SJCRH30 (cell line): ENCODE measurements around the gene IL1R1. TPM values are rescaled to one million over a fixed set of nuclear protein-coding genes. Genes with fewer than 3 reads are reported as not detected.
"Not testable (repeated sequence)": the region's sequence is repeated elsewhere in the genome, so short reads cannot be mapped to it uniquely, and the experiment has no call there.

ENCODE experiments used
- DNase-seq, 2 experiments: peaks; one replicate each; pipeline ENCODE4 v3.0.0-alpha.2; 2015 to 2020
- H3K27ac ChIP-seq: fragments of 250-450 bp; sonication (Bioruptor Pico); 2 replicates; pipeline ENCODE4 v1.5.1; 2020; ENCODE audit warnings: mild to moderate bottlenecking, moderate library complexity
- H3K27me3 ChIP-seq: fragments of 250-450 bp; sonication (Bioruptor Pico); 2 replicates; pipeline ENCODE4 v1.5.1; 2020; ENCODE audit warnings: mild to moderate bottlenecking, moderate library complexity
- H3K36me3 ChIP-seq: fragments of 250-450 bp; sonication (Bioruptor Pico); 2 replicates; pipeline ENCODE4 v1.5.1; 2020; ENCODE audit warnings: mild to moderate bottlenecking, moderate library complexity
- H3K4me1 ChIP-seq: fragments of 250-450 bp; sonication (Bioruptor Pico); 2 replicates; pipeline ENCODE4 v1.5.1; 2020; ENCODE audit warnings: mild to moderate bottlenecking, moderate library complexity
- H3K4me3 ChIP-seq: fragments of 250-450 bp; sonication (Bioruptor Pico); 2 replicates; pipeline ENCODE4 v1.5.1; 2020; ENCODE audit warnings: mild to moderate bottlenecking, moderate library complexity
- H3K9me3 ChIP-seq: fragments of 250-450 bp; sonication (Bioruptor Pico); replicated peaks from 2 replicates; pipeline ENCODE4 v1.5.1; 2020; ENCODE audit warnings: mild to moderate bottlenecking, moderate library complexity
- total RNA-seq: library from RNA; depleted of rRNA; stranded (reverse); fragments of >200 nt; shearing (Covaris generic); gene quantifications from 2 replicates; pipeline ENCODE4 v1.2.3, GENCODE V29; 2014

Gene IL1R1
- total RNA-seq, 1 experiment from 2014 or later: 0.12 TPM

DNA sequence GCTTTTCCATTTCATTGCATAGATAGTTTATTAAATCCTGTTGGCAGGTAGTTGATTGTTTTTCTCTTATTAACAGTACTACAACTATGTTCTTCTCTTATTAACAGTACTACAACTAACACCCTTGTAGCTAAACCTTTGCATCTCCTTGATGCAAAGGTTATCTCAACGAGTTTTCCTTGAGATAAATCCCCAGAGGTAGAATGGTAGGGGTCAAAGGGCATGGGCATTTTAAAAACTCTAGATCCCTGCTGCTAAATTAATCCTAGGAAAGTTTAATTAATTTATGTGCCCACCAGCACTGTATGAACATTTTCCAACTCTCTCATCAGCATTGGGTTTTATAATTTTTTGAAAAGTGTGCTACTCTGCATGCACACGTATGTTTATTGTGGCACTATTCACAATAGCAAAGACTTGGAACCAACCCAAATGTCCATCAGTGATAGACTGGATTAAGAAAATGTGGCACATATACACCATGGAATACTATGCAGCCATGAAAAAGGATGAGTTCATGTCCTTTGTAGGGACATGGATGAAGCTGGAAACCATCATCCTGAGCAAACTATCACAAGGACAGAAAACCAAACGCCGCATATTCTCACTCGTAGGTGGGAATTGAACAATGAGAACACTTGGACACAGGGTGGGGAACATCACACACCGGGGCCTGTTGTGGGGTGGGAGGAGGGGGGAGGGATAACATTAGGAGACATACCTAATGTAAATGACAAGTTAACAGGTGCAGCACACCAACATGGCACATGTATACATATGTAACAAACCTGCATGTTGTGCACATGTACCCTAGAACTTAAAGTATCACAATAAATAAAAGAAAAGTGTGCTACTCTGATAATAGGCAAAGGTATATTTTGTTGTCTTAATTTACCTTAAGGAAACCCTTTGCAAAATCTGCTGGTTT is 35.5 kb upstream of the IL1R1 start:
- H3K36me3 ChIP-seq, H3K4me1 ChIP-seq, DNase-seq, H3K9me3 ChIP-seq, H3K4me3 ChIP-seq, H3K27ac ChIP-seq, H3K27me3 ChIP-seq: not testable (repeated sequence)

DNA sequence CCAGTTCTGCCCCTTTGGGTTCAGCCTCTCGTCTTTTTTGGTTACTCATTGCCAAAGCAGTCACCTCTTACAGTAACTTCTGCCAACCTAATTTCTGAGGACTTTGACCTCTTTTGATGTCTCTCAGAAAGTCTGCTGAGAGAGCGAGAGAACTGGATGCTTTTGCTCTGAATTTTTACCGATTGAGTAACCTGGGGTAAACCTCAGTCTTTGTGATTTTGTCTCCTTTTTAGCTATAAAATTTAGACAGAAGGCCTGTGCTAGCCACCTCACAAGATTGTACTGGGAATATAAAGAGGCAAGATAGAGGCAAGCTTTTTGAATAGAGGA is 34.8 kb upstream of the IL1R1 start:
- Histone ChIP-seq H3K27me3 (no peaks in the 10 kb centered on the region), H3K27ac (no peak overlapping the region), H3K36me3 (no peaks in the 10 kb centered on the region), H3K4me1 (no peaks in the 10 kb centered on the region), H3K9me3 (no peaks in the 10 kb centered on the region), H3K4me3 (no peak overlapping the region)
- DNase-seq: no peak

DNA sequence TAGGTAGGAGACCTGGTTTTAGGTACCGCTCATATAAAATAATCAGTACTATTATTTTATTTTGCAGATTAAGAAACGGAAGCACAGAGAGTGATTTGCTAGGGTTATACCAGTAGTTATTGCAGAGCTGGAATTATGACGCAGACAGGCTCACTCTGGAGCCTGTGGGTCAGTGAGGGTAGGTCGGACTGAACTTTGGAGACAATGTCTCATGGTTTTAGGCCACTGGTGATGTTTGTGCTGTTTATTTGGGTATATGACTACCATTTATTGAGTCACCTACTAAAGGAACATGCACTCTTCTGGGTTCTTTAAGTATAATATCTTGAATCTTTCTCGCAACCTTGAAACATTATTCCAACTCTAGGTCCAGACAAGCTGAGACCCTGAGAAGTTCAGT is 33.5 kb upstream of the IL1R1 start:
- H3K4me3 ChIP-seq: no peak overlapping the region
- H3K36me3 ChIP-seq: no peaks in the 10 kb centered on the region
- no peak overlapping the region for H3K27ac ChIP-seq
- no peak for DNase-seq
- H3K4me1 ChIP-seq: no peaks in the 10 kb centered on the region
- H3K27me3 ChIP-seq: no peaks in the 10 kb centered on the region
- no peaks in the 10 kb centered on the region for H3K9me3 ChIP-seq

DNA sequence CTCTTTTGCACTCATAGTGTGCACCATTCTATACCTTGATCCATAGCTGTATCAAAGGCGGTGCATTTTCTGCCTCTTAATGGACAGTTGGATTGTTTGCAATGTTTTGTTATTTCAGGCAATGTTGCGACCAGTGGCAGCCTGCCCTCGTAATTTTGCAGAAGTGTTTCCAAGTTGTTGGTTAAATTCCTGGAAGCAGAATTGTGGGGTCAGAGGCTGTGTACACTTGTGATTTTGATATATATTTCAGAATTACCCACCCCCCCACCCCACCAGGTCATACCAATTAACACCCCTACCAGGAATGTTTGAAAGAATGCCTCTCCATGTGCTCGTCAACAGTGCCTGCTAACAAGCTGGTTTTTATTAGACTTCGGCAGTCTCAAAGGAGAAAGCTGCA is 32.4 kb upstream of the IL1R1 start:
- no peaks in the 10 kb centered on the region for H3K27me3 ChIP-seq

DNA sequence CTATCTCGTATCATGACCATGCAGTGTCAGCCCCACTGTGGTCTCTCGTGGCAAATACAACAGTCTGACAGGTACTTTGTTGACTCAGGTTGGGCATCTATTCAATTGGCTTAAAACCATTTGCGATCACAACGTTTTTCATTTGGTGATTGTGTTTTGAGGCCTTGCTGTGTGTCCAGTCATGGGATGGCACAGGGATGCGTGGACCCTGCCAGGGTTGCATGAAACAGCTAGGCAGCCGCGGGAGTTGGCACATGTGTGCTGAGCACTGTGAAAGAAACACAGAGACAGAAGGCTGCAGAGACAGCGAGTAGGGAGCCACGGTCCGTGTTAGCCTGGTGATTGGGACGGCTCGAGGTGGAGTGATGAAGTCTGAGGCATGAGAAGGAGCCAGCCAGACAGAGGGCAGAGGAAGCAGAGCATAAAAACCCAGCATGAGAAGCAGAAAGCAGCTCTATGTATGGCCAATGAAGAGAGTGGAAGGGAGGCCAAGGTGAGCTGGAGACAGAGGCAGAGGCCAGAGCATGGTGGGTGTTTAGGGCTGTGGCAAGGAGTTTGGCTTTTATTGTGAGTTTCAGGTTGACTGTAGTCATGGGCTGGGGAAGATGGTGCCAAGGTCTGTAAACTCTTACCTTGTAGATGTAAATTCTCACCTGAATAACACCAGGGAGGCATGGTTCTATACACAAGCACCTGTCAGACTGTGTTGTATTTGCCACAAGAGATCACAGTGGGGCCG is 31.8 kb upstream of the IL1R1 start:
- H3K4me3 ChIP-seq: no peak overlapping the region
- no peak for DNase-seq

More for the DNA sequence above, 32.4 kb upstream of the IL1R1 start:
- Histone ChIP-seq H3K4me3 (no peak overlapping the region), H3K9me3 (no peaks in the 10 kb centered on the region), H3K4me1 (no peaks in the 10 kb centered on the region), H3K27ac (no peak overlapping the region), H3K36me3 (no peaks in the 10 kb centered on the region)
- DNase-seq: no peak

DNA sequence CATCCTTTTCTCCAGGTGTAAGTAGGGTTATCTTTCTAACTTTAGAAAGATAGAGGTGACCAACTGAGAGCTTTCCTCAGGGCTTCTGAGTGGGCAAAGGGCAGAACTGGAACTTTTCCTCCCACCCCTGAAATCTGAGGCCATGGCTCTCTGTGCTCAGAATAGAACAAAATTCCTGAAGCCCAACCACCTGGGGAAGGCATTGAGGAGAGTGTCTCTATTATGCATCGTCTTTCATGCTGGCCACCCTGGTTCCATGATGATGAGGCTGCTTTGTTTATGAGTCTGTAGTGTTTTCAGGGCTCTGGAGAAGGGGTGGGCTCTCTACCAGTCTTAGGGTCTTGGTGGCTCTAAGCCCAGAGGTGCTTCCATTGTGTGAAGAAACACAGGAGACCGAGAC is 30.7 kb upstream of the IL1R1 start:
- Histone ChIP-seq H3K9me3 (no peaks in the 10 kb centered on the region), H3K4me3 (no peak overlapping the region), H3K27me3 (no peaks in the 10 kb centered on the region), H3K36me3 (no peaks in the 10 kb centered on the region), H3K4me1 (no peaks in the 10 kb centered on the region), H3K27ac (no peak overlapping the region)
- no peak for DNase-seq

More for the DNA sequence above, 31.8 kb upstream of the IL1R1 start:
- H3K36me3 ChIP-seq: no peaks in the 10 kb centered on the region
- H3K9me3 ChIP-seq: no peaks in the 10 kb centered on the region
- no peak overlapping the region for H3K27ac ChIP-seq
- H3K27me3 ChIP-seq: no peaks in the 10 kb centered on the region
- H3K4me1 ChIP-seq: no peaks in the 10 kb centered on the region

DNA sequence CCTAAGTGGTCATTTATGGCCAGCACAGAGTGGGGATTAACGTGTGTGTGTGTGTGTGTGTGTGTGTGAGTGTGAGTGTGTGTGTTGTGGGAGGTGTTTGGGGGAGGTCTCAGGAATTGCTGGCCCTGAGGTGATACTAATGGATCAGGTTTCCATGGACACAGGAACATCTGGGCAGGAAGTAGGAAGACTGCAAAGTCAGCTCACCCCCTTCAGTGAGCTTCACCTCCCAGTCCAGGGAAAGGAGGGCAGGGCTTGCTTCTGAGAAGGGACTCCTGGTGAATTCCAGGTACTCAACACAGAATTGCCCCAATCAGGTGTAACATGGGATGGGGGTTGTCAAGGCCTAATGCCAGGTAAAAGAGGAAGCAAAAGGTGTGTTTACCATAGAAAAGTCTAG is 30.3 kb upstream of the IL1R1 start:
- Histone ChIP-seq H3K4me3 (no peak overlapping the region), H3K4me1 (no peaks in the 10 kb centered on the region), H3K9me3 (no peaks in the 10 kb centered on the region), H3K27me3 (no peaks in the 10 kb centered on the region), H3K36me3 (no peaks in the 10 kb centered on the region), H3K27ac (no peak overlapping the region)
- DNase-seq: no peak

DNA sequence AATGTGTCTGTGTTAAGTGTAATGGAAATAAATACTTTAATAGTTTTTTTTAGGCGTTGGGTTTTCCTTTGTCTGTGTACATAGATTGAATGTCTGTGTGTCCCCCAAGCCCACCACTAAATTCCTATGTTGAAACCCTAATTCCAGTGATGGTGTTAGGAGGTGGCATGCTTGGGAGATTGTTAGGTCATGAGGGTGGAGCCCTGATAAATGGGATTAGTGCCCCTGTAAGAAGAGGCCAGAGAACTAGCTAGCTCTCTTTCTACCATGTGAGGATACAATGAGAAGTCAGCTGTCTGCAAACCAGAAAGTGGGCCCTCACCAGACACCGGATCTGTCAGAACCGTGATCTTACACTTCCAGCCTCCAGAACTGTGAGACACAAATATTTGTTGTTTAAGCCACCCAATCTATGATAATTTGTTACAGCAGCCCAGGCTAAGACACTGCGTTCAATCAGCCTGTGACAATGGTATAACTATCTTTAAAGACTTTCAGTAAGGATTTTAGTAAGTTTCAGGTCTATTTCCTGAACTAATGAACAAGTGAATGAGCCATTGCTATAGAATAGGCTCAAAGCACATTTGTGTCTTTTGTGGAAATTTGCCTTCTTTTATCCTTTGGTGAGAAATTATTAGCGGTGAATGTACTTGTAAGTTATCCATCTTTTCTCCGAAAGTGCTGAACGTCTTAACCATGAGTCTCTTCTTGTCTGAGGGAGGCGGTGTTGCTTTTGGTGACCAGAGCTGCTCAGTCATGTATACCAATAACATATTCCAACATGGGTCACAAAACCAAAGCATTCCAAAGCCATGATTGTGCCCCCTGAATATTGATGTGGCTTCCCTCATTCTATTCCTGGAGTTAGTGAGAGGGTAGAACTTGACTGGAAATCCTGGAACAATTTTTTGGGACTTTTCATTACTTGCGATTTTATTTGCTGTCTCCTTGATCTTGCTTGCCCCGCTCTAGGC is 29.6 kb upstream of the IL1R1 start:
- Histone ChIP-seq H3K9me3 (no peaks in the 10 kb centered on the region), H3K27ac (no peak overlapping the region), H3K36me3 (no peaks in the 10 kb centered on the region), H3K27me3 (no peaks in the 10 kb centered on the region), H3K4me3 (no peak overlapping the region), H3K4me1 (no peaks in the 10 kb centered on the region)
- no peak for DNase-seq

DNA sequence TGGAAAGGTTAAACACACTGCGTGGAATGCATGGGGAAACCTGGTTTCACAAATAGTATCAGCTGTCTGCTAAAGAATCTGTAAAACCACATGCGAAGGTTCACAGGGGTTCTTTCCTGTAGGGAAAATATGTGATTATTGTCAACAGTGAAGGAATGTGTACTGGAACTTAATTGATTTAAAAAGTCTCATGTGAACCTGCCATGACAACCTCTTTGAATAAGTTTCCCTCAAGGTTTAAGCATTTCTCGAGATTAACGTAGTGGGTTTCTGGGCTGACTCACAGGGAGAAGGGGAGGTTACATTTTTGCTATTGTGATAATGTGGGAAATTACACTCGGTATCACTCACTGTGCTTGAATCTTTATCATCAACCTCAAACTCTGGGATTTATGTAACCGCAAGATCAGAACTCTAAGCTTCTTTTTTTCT is 28.2 kb upstream of the IL1R1 start:
- H3K36me3 ChIP-seq: no peaks in the 10 kb centered on the region
- no peaks in the 10 kb centered on the region for H3K9me3 ChIP-seq
- no peaks in the 10 kb centered on the region for H3K4me1 ChIP-seq
- H3K27me3 ChIP-seq: no peaks in the 10 kb centered on the region
- no peak overlapping the region for H3K4me3 ChIP-seq
- H3K27ac ChIP-seq: no peak overlapping the region
- no peak for DNase-seq

DNA sequence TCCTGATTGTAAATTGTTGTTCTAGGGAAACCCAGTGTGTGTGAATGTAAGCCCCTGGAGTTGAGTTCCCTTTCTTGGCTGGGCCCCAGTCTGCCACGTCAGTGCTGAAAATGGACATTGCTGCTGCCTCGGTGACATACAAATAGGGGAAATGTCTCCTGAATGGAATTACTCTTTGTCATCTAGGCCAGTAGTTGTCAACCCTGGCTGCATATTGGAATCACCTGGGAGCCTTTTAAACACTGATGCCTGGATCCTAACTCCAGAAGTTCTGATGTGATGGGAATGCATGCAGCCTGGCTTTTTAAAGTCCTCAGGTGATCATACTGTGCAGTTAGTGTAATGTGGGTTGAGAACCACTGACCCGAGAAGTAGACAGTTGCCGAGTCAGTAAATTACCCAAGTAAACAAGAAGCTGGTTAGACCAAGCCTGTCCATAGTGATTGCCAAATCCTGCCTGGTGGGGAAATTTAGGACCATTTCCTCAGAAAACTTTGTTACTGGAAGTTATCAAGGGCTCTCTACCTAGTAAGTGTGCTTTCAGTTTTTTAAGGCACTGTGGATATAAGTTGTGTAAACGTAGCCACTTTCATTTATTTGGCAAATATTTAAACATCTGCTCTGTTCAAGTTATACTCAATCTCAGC is 27.6 kb upstream of the IL1R1 start:
- no peaks in the 10 kb centered on the region for H3K36me3 ChIP-seq
- H3K27ac ChIP-seq: no peak overlapping the region
- no peak overlapping the region for H3K4me3 ChIP-seq
- no peak for DNase-seq
- H3K9me3 ChIP-seq: no peaks in the 10 kb centered on the region
- H3K27me3 ChIP-seq: no peaks in the 10 kb centered on the region
- no peaks in the 10 kb centered on the region for H3K4me1 ChIP-seq

DNA sequence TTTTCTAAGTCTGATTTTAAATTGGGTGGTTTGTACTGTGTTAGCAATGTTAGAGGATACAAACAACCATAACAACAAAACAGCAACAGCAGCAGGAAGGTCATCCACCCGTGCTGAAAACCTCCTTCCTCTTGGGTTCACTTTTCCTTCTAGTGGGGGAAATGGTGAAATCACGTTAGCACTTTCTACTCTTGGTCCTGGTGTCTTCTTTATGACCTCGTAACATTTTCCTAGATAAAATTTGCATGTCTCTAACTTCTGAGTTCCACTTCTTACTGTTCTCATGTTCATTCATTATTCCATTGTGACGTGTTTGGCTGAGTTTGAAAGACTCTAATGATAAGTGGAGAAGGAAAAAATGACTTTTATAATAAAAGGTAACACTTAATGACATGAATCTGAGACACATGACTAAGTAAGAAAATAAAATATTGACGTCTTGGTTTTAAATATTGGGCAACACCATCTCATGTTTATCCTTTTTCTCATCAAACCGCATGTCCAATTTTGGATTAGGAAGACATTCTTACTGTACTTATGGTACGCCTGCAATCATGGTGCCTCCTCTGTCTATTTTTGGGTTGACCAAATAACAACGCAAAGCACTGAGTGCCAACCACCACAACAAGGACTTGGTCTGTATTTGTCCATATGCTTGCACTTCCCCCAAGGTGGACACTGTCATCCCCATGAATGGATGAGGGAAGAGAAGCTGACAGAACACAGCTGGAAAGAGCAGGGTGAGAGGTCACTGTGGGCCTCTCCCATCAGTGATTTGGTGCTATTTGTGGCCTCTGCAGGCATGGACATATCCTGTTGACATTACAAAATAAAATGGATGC is 25.7 kb upstream of the IL1R1 start:
- no peak for DNase-seq
- no peaks in the 10 kb centered on the region for H3K9me3 ChIP-seq

DNA sequence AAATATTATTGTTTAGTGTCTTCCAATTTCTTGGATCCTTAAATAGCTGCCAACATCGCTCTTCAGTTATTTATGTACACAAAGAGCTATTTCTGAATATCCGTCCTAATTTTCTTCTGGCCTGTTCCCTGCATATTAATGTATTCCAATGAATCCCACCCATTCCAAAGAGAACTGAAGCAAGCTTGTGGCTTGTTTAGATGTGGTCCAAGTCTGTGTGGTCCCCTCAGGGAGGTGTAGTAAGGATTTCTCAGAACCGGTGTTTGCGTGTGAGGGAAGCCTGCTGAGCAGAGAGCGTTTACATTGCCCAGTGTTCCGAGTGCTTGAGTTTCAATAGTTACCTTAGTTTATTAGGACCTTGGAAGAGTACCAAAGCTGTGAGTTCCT is 25.1 kb upstream of the IL1R1 start:
- no peaks in the 10 kb centered on the region for H3K9me3 ChIP-seq
- no peak overlapping the region for H3K4me3 ChIP-seq
- no peak overlapping the region for H3K27ac ChIP-seq
- DNase-seq: no peak
- H3K27me3 ChIP-seq: no peaks in the 10 kb centered on the region
- no peaks in the 10 kb centered on the region for H3K4me1 ChIP-seq
- no peaks in the 10 kb centered on the region for H3K36me3 ChIP-seq

More for the DNA sequence above, 25.7 kb upstream of the IL1R1 start:
- no peaks in the 10 kb centered on the region for H3K27me3 ChIP-seq
- no peak overlapping the region for H3K27ac ChIP-seq
- H3K4me1 ChIP-seq: no peaks in the 10 kb centered on the region
- no peaks in the 10 kb centered on the region for H3K36me3 ChIP-seq
- H3K4me3 ChIP-seq: no peak overlapping the region

DNA sequence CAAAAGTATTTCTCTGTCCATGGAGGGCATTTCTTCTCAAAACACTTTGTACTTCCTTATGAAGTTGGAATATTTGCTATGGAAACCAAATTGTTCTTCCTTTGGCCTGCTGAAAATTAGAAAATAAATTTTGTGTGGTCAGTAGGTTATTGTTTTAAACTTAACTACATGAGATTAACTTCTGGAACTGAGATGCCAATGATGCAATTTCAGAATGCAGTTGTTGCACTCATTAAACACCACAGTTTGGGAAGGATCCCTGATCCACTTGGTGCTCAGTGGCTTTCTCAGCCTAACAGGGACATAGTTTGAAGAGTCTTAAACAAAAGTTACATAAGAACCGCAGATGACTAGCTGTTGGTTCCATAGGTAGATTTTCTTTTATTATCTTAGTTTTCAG is 23.3 kb upstream of the IL1R1 start:
- no peaks in the 10 kb centered on the region for H3K36me3 ChIP-seq
- H3K9me3 ChIP-seq: no peaks in the 10 kb centered on the region
- no peaks in the 10 kb centered on the region for H3K4me1 ChIP-seq
- no peak overlapping the region for H3K27ac ChIP-seq
- H3K4me3 ChIP-seq: no peak overlapping the region
- no peak for DNase-seq
- H3K27me3 ChIP-seq: no peaks in the 10 kb centered on the region

DNA sequence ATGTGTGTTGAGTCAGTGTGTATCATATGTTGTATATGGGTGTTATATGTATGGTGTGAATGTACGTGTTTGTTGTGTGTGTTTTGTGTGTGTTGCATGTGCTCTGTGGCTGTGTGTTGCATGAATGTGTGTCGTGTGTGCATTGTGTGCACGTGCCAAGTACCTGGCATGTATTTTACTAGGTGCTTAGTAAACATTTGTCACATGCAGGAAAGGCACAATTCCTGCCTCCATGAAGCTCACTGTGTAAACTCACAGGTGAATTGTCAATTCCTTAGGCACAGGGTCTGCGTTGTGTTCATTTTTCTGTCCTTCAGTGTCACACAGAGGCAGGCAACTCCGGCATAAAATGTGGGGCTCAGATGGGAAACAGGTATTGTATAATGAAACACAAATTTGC is 22.3 kb upstream of the IL1R1 start:
- Histone ChIP-seq H3K27ac (no peak overlapping the region), H3K9me3 (no peaks in the 10 kb centered on the region), H3K4me1 (no peaks in the 10 kb centered on the region), H3K36me3 (no peaks in the 10 kb centered on the region), H3K4me3 (no peak overlapping the region), H3K27me3 (no peaks in the 10 kb centered on the region)
- DNase-seq: no peak
